ENCODE data around the gene ROBO4.

ROBO4 gene

GRCh38 chr11:124839128-124839971, 58.3 kb downstream of the ROBO4 start:
- DNase-seq: no peak

- no peak for DNase-seq
Observed at GRCh38 chr11:124838805-124839127, 58.9 kb downstream of the ROBO4 start.

- DNase-seq: peak; percentile 39
Observed at GRCh38 chr11:124837491-124837856, 60.2 kb downstream of the ROBO4 start.

GRCh38 chr11:124835918-124836317, 61.7 kb downstream of the ROBO4 start:
- no peak for DNase-seq

GRCh38 chr11:124834526-124835180, 63.0 kb downstream of the ROBO4 start:
- no peak for DNase-seq

Measured in activated CD4-positive, alpha-beta T cell treated with anti-CD3 and anti-CD28 coated beads, Interleukin-2, Interleukin-6, amounts not matched to agents 100 ng/mL and 50 ng/mL, durations not matched to agents 16 hours and 8 hours (primary cell).